Effector memory CD8-positive, alpha-beta T cell (primary cell): Measurements from ENCODE around the gene PRAMEF18.
"Not testable (repeated sequence)": the region's sequence is repeated elsewhere in the genome, so short reads cannot be mapped to it uniquely, and the experiment has no call there.

ENCODE experiments used
- ATAC-seq: fragments of 150-1000 bp; cut with Tn5 transposase; replicated peaks from 2 replicates; pipeline ENCODE4 v1.10.0; 2021; ENCODE audit warnings: mild to moderate bottlenecking, moderate library complexity
- DNase-seq, 3 experiments: peaks; one replicate each; pipeline ENCODE4 v3.0.0; 2021
- H3K27ac Mint-ChIP-seq, 2 donors: one replicate each; pipeline ENCODE4 v1.8.0; 2022; ENCODE audit warnings: mild to moderate bottlenecking in 2 of 2, mixed read lengths in 2 of 2, moderate library complexity in 2 of 2
- H3K27me3 Mint-ChIP-seq, 2 donors: one replicate each; pipeline ENCODE4 v1.8.0; 2022; ENCODE audit warnings: mixed read lengths in 2 of 2
- H3K36me3 Mint-ChIP-seq: one replicate; pipeline ENCODE4 v1.8.0; 2022; ENCODE audit warnings: mild to moderate bottlenecking, moderate library complexity, mixed read lengths; ENCODE audit not compliant: insufficient read depth
- H3K4me1 Mint-ChIP-seq, 2 donors: one replicate each; pipeline ENCODE4 v1.8.0; 2022; ENCODE audit warnings: low read depth in 2 of 2, mixed read lengths in 2 of 2
- H3K4me3 Mint-ChIP-seq, 2 donors: one replicate each; pipeline ENCODE4 v1.8.0; 2022; ENCODE audit warnings: mild to moderate bottlenecking in 2 of 2, mixed read lengths in 2 of 2, moderate library complexity in 2 of 2
- H3K9me3 Mint-ChIP-seq, 2 donors: one replicate each; pipeline ENCODE4 v1.8.0; 2022; ENCODE audit warnings: mixed read lengths in 2 of 2
- total RNA-seq, 9 experiments: gene quantifications; one replicate each; lab custom pipeline; 2026; lab: John Stamatoyannopoulos, UW

Gene PRAMEF18
- 0 to 0.11 (median 0) reads per million in 9 experiments for total RNA-seq

DNA sequence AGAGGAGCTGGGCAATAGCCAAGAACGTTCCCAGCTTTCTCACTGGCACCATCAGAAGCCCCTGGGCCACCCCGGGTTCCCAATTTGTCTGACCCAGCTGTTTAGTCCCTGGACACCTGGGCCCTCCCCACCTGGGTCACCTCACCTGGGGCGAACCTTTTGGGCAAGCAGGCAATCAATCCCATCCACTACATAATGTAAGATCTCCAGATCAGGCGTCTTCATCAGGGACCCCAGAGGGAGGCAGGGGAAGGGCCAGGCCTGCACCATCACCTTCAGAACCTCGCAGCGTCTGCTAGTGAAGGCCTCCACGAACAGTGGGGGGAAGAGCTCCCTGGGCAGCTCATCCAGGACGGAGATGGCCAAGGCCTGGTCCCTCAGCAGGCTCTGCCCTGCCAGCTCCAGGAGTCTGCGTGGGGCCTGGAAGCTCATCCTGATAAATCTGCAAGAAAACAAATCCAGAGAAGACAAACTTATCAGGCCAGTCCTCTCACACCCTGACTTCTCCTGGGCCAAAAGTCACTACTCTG is at the start of gene PRAMEF18:
PRAMEF18 (minus strand) TSS at position 480 of the 530 bp plus-strand sequence; CDS start at position 432, 48 bp downstream.
- H3K4me1 Mint-ChIP-seq, H3K36me3 Mint-ChIP-seq, H3K27ac Mint-ChIP-seq, DNase-seq, H3K9me3 Mint-ChIP-seq, ATAC-seq, H3K4me3 Mint-ChIP-seq: not testable (repeated sequence)
- H3K27me3 Mint-ChIP-seq: peaks cover 21 to 41% of the 10 kb centered on the region in 2 donors

DNA sequence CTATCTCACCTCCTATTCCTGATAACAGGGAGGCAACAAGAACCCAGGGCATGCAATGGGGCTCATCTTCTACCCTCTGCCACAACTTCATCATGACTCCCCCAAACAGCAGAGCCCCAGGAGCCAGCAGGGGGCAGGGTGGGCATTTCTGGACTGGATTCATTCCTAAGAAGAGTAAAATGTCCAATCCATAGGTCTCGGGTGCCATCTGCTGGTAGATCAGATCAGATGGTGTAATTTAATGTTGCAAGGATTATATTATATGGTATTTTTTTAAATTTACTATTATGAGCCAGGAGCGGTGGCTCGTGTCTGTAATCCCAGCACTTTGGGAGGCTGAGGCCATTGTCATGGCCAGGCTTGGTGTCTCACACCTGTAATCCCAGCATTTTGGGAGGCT is 39.2 kb upstream of the PRAMEF18 start:
- H3K9me3 Mint-ChIP-seq, ATAC-seq, H3K4me1 Mint-ChIP-seq, H3K27ac Mint-ChIP-seq, H3K4me3 Mint-ChIP-seq, H3K27me3 Mint-ChIP-seq, H3K36me3 Mint-ChIP-seq, DNase-seq: not testable (repeated sequence)

- H3K4me3 Mint-ChIP-seq, ATAC-seq, DNase-seq, H3K27ac Mint-ChIP-seq, H3K36me3 Mint-ChIP-seq, H3K4me1 Mint-ChIP-seq, H3K9me3 Mint-ChIP-seq, H3K27me3 Mint-ChIP-seq: not testable (repeated sequence)
These were observed 27.9 kb upstream of the PRAMEF18 start, which contains the start of gene PRAMEF5 for GRCh38 chr1:13253898-13254297. PRAMEF5 (plus strand) TSS chr1:13254198; CDS start chr1:13259269, 5,071 bp downstream.

DNA sequence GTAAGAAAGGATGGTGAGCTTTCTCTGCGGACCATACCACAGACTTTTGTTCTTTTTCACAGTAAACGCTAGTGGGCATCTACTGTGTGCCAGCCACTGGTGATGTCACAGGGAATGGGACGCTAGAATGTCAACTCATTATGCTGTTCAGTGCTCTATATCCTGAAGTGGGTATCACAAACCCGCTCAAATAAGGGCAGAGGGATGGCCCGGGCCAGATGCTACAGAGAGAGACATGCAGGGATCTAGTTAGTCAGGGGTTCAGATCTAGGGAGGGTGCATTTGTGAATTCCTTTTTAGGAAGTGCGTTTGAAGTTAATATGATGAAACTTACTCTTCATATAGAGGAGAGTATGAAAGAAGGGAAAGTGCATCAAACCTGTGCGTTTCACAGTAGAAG is 21.2 kb upstream of the PRAMEF18 start:
- H3K9me3 Mint-ChIP-seq, H3K27ac Mint-ChIP-seq, H3K4me1 Mint-ChIP-seq, H3K36me3 Mint-ChIP-seq, H3K4me3 Mint-ChIP-seq, DNase-seq, ATAC-seq: not testable (repeated sequence)
- H3K27me3 Mint-ChIP-seq: peaks cover 18 to 21% of the 10 kb centered on the region in 2 donors

DNA sequence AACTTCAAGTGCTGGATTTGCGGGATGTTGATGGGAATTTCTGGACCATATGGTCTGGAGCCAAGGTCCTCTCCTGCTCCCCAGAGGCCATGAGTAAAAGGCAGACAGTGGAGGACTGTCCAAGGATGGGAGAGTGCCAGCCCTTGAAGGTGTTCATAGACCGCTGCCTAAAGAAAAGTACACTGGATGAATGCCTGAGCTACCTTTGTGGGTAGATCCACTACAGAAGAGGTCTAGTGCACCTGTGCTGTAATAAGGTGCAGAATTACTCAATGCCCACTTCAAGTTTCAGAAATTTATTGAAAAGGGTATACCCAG is 20.6 kb upstream of the PRAMEF18 start:
- ATAC-seq, H3K4me3 Mint-ChIP-seq, H3K36me3 Mint-ChIP-seq, H3K4me1 Mint-ChIP-seq, H3K27ac Mint-ChIP-seq, DNase-seq, H3K9me3 Mint-ChIP-seq: not testable (repeated sequence)
- peaks cover 18 to 21% of the 10 kb centered on the region in 2 donors for H3K27me3 Mint-ChIP-seq

- H3K27ac Mint-ChIP-seq, H3K36me3 Mint-ChIP-seq, H3K9me3 Mint-ChIP-seq, H3K4me1 Mint-ChIP-seq, H3K4me3 Mint-ChIP-seq, ATAC-seq, DNase-seq: not testable (repeated sequence)
- H3K27me3 Mint-ChIP-seq: peaks cover 21 to 23% of the 10 kb centered on the region in 2 donors
These were observed 20.0 kb upstream of the PRAMEF18 start for GRCh38 chr1:13245841-13246553.

- H3K9me3 Mint-ChIP-seq, H3K36me3 Mint-ChIP-seq, H3K4me3 Mint-ChIP-seq, H3K27ac Mint-ChIP-seq, DNase-seq, ATAC-seq, H3K4me1 Mint-ChIP-seq: not testable (repeated sequence)
- H3K27me3 Mint-ChIP-seq: peaks cover 21 to 24% of the 10 kb centered on the region in 2 donors
These were observed 17.7 kb upstream of the PRAMEF18 start for GRCh38 chr1:13243536-13244263.

DNA sequence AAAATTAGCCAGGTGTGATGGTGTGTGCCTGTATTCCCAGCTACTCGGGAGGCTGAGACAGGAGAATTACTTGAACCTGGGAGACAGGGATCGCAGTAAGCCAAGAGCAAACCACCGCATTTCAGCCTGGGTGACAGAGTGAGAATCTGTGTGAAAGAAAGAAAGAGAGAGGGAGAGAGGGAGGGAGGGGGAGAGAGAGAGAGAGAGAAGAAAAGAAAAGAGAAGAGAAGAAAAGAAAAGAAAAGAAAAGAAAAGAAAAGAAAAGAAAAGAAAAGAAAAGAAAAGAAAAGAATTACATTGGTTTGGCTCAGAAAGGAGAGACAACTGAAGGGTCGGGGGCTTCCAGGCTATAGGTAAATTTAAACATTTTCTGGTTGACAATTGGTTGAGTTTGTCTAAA is 13.7 kb upstream of the PRAMEF18 start:
- ATAC-seq, H3K9me3 Mint-ChIP-seq, H3K27me3 Mint-ChIP-seq, H3K4me3 Mint-ChIP-seq, H3K4me1 Mint-ChIP-seq, H3K27ac Mint-ChIP-seq, DNase-seq, H3K36me3 Mint-ChIP-seq: not testable (repeated sequence)

GRCh38 chr1:13237572-13237971 is 11.6 kb upstream of the PRAMEF18 start:
- H3K27ac Mint-ChIP-seq, H3K4me1 Mint-ChIP-seq, DNase-seq, ATAC-seq, H3K36me3 Mint-ChIP-seq, H3K9me3 Mint-ChIP-seq, H3K4me3 Mint-ChIP-seq: not testable (repeated sequence)
- H3K27me3 Mint-ChIP-seq: peaks cover 0 to 16% of the 10 kb centered on the region in 2 donors

- ATAC-seq, DNase-seq, H3K27ac Mint-ChIP-seq, H3K4me3 Mint-ChIP-seq, H3K4me1 Mint-ChIP-seq, H3K9me3 Mint-ChIP-seq, H3K36me3 Mint-ChIP-seq: not testable (repeated sequence)
- peaks cover 10 to 28% of the 10 kb centered on the region in 2 donors for H3K27me3 Mint-ChIP-seq
These were observed 8.1 kb upstream of the PRAMEF18 start for GRCh38 chr1:13234057-13234456.

DNA sequence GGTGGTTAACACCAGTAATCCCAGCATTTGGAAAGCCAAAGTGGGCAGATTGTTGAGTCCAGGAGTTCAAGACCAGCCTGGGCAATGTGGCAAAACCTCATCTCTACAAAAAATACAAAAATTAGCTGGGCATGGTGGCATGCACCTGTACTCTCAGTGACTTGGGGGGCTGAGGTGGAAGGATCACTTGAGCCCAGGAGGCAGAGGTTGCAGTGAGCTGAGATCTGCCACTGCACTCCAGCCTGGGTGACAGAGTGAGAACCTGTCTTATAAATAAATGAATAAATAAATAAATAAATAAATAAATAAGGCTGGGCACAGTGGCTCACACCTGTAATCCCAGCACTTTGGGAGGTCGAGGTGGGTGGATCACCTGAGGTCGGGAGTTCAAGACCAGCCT is 6.1 kb upstream of the PRAMEF18 start:
- not testable (repeated sequence) for H3K4me3 Mint-ChIP-seq, H3K4me1 Mint-ChIP-seq, DNase-seq, ATAC-seq, H3K36me3 Mint-ChIP-seq, H3K27ac Mint-ChIP-seq, H3K9me3 Mint-ChIP-seq
- peaks cover 18 to 37% of the 10 kb centered on the region in 2 donors for H3K27me3 Mint-ChIP-seq

- not testable (repeated sequence) for H3K27ac Mint-ChIP-seq, H3K9me3 Mint-ChIP-seq, H3K4me3 Mint-ChIP-seq, H3K36me3 Mint-ChIP-seq, H3K4me1 Mint-ChIP-seq, DNase-seq, ATAC-seq
- peaks cover 18 to 40% of the 10 kb centered on the region in 2 donors for H3K27me3 Mint-ChIP-seq
These were observed 5.3 kb upstream of the PRAMEF18 start for GRCh38 chr1:13231061-13231750.

DNA sequence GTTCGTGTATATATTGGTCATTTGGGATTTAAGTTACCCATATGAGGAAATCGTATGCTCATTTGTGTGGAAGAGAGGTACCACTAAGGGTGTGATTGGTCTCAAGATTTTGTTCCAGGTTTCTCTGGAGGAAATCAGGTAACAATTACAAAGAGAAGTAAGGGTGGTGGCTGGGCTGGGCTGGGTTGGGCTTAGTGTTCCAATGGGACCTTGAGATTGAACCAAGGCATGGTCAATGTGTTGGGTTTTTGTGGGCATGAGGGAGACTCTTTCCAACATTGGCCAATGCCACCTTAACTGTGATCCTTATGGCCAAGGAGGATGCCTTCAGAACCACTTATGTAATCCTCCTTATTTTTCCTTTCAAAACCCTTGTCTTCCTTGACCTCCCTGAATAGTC is 4.6 kb upstream of the PRAMEF18 start:
- DNase-seq, H3K4me3 Mint-ChIP-seq, ATAC-seq, H3K9me3 Mint-ChIP-seq, H3K27ac Mint-ChIP-seq, H3K36me3 Mint-ChIP-seq, H3K4me1 Mint-ChIP-seq: not testable (repeated sequence)
- peaks cover 18 to 46% of the 10 kb centered on the region in 2 donors for H3K27me3 Mint-ChIP-seq
